H1 (cell line): ENCODE measurements around the gene NLRP1. TPM values are rescaled to one million over a fixed set of nuclear protein-coding genes. Genes with fewer than 3 reads are reported as not detected.
A peak's percentile ranks its signal among the peaks of the same experiment; 100 is the strongest.

Source experiments
- CTCF ChIA-PET: fragments of 300-600 bp; sonication (Branson Sonifier 250); formaldehyde crosslinking; loops from one replicate; lab custom pipeline; 2021; ENCODE audit not compliant: partially characterized antibody; lab: Charles Lee
- POLR2A ChIA-PET: fragments of 300-600 bp; sonication (Branson Sonifier 250); formaldehyde crosslinking; loops from one replicate; lab custom pipeline; 2021; ENCODE audit warnings: inconsistent platforms; ENCODE audit not compliant: partially characterized antibody; lab: Charles Lee
- DNase-seq, 2 experiments: peaks; one replicate each; pipeline versions ENCODE4 v3.0.0 to v3.0.0-alpha.2; 2010 to 2022; ENCODE audit warnings: low spot score in 2 of 2, low read depth in 1 of 2, mixed read lengths in 1 of 2
- FAIRE-seq: peaks from 2 replicates; lab custom pipeline; 2011; peaks lifted over from hg19 to GRCh38; lab: Jason Lieb, UNC
- H2AFZ ChIP-seq: 2 replicates; pipeline ENCODE4 v1.8.1; 2012; ENCODE audit warnings: low read length, inconsistent platforms
- H2AK5ac ChIP-seq: 2 replicates; pipeline ENCODE4 v1.6.1; 2013; ENCODE audit warnings: low read depth, low read length
- H2BK120ac ChIP-seq: replicated peaks from 2 replicates; pipeline ENCODE3; 2013; ENCODE audit warnings: low read depth, low read length, inconsistent platforms
- H2BK12ac ChIP-seq: 2 replicates; pipeline ENCODE4 v1.6.1; 2013; ENCODE audit warnings: low read depth, low read length
- H2BK15ac ChIP-seq: 2 replicates; pipeline ENCODE4 v1.6.1; 2013; ENCODE audit warnings: low read length
- H2BK20ac ChIP-seq: 2 replicates; pipeline ENCODE4 v1.6.1; 2013; ENCODE audit warnings: low read length
- H2BK5ac ChIP-seq: 2 replicates; pipeline ENCODE4 v1.6.1; 2013; ENCODE audit warnings: low read depth, low read length
- H3K14ac ChIP-seq: 2 replicates; pipeline ENCODE4 v1.6.1; 2013; ENCODE audit warnings: inconsistent platforms; ENCODE audit not compliant: insufficient read length
- H3K18ac ChIP-seq: 2 replicates; pipeline ENCODE4 v1.6.1; 2013; ENCODE audit warnings: low read length; ENCODE audit errors: extremely low read depth
- H3K23ac ChIP-seq: 2 replicates; pipeline ENCODE4 v1.6.1; 2013; ENCODE audit warnings: inconsistent platforms; ENCODE audit not compliant: insufficient read length
- H3K23me2 ChIP-seq: 2 replicates; pipeline ENCODE4 v1.6.1; 2013; ENCODE audit warnings: low read depth, low read length
- H3K27ac ChIP-seq: 2 replicates; pipeline ENCODE4 v1.6.1; 2011; ENCODE audit warnings: low read depth, low read length, inconsistent platforms
- H3K27me3 ChIP-seq, 4 experiments: replicated peaks in 1 of 4; 1 replicate in 1 of 4; 2 replicates in 3 of 4; pipeline versions ENCODE4 v1.6.1 to v1.8.1; 2011 to 2013; ENCODE audit warnings: low read length in 3 of 4, mild to moderate bottlenecking in 3 of 4, inconsistent platforms in 2 of 4, mixed read lengths in 2 of 4, moderate library complexity in 1 of 4; ENCODE audit not compliant: control insufficient read depth in 3 of 4, insufficient read depth in 3 of 4; ENCODE audit errors: extremely low read depth in 1 of 4
- H3K36me3 ChIP-seq, 4 experiments: 2 replicates each; pipeline versions ENCODE4 v1.6.1 to v1.8.1; 2011 to 2013; ENCODE audit warnings: mild to moderate bottlenecking in 4 of 4, low read length in 3 of 4, moderate library complexity in 2 of 4, control low read depth in 1 of 4, inconsistent platforms in 1 of 4; ENCODE audit not compliant: insufficient read depth in 4 of 4, control insufficient read depth in 2 of 4
- H3K4ac ChIP-seq: replicated peaks from 2 replicates; pipeline ENCODE3; 2013; ENCODE audit warnings: low read length, low read depth, mixed read lengths, inconsistent platforms; ENCODE audit not compliant: insufficient read length
- H3K4me1 ChIP-seq, 4 experiments: replicated peaks in 1 of 4; 1 replicate in 1 of 4; 2 replicates in 3 of 4; pipeline versions ENCODE4 v1.6.1 to v1.8.1; 2011 to 2013; ENCODE audit warnings: low read length in 3 of 4, inconsistent platforms in 2 of 4, mixed read lengths in 1 of 4; ENCODE audit not compliant: insufficient read depth in 4 of 4, control insufficient read depth in 3 of 4
- H3K4me2 ChIP-seq, 2 experiments: 2 replicates each; pipeline versions ENCODE4 v1.6.1 to v1.8.1; 2011 to 2013; ENCODE audit warnings: low read depth in 2 of 2, low read length in 2 of 2, control low read depth in 1 of 2, inconsistent platforms in 1 of 2, mild to moderate bottlenecking in 1 of 2; ENCODE audit not compliant: insufficient read depth in 1 of 2
- H3K4me3 ChIP-seq, 4 experiments: fragments of 200-600, 300-600 bp in 1 of 4; sonication (generic), shearing (Covaris generic), sonication (Bioruptor Twin) in 1 of 4; 2 replicates each; pipeline versions ENCODE4 v1.5.1 to v1.8.1; 2011 to 2016; ENCODE audit warnings: low read length in 4 of 4, low read depth in 3 of 4, control low read depth in 2 of 4, inconsistent platforms in 2 of 4, mild to moderate bottlenecking in 2 of 4, mixed read lengths in 1 of 4, moderate library complexity in 1 of 4; ENCODE audit not compliant: insufficient read depth in 2 of 4; ENCODE audit errors: extremely low read depth in 1 of 4
- H3K56ac ChIP-seq: replicated peaks from 2 replicates; pipeline ENCODE3; 2013; ENCODE audit warnings: low read depth, mild to moderate bottlenecking, mixed read lengths, low read length, inconsistent platforms; ENCODE audit not compliant: insufficient read length
- H3K79me1 ChIP-seq: 2 replicates; pipeline ENCODE4 v1.6.1; 2013; ENCODE audit warnings: low read depth, low read length, control low read depth
- H3K79me2 ChIP-seq, 2 experiments: 2 replicates each; pipeline versions ENCODE4 v1.6.1 to v1.8.1; 2012 to 2013; ENCODE audit warnings: low read length in 2 of 2, mild to moderate bottlenecking in 2 of 2, inconsistent platforms in 1 of 2; ENCODE audit not compliant: insufficient read depth in 2 of 2, control insufficient read depth in 1 of 2
- H3K9ac ChIP-seq, 4 experiments: replicated peaks in 1 of 4; 1 replicate in 1 of 4; 2 replicates in 3 of 4; pipeline versions ENCODE4 v1.6.1 to v1.8.1; 2011 to 2013; ENCODE audit warnings: low read depth in 3 of 4, low read length in 3 of 4, control low read depth in 2 of 4, mild to moderate bottlenecking in 2 of 4, moderate library complexity in 2 of 4, inconsistent platforms in 1 of 4; ENCODE audit errors: extremely low read depth in 1 of 4
- H3K9me3 ChIP-seq, 2 experiments: 2 replicates each; pipeline versions ENCODE4 v1.6.1 to v1.8.1; 2012 to 2013; ENCODE audit warnings: mild to moderate bottlenecking in 2 of 2, moderate library complexity in 2 of 2, control low read depth in 1 of 2, inconsistent platforms in 1 of 2, low read depth in 1 of 2, low read length in 1 of 2, mixed read lengths in 1 of 2; ENCODE audit not compliant: insufficient read depth in 2 of 2
- H4K20me1 ChIP-seq, 2 experiments: replicated peaks in 1 of 2; 2 replicates each; pipeline versions ENCODE3 to v1.8.1; 2011 to 2013; ENCODE audit warnings: inconsistent platforms in 2 of 2, low read length in 2 of 2, mild to moderate bottlenecking in 1 of 2; ENCODE audit not compliant: insufficient read depth in 2 of 2, control insufficient read depth in 1 of 2
- H4K5ac ChIP-seq: 2 replicates; pipeline ENCODE4 v1.6.1; 2013; ENCODE audit warnings: low read length, low read depth, mixed read lengths, inconsistent platforms; ENCODE audit not compliant: insufficient read length
- H4K8ac ChIP-seq: 2 replicates; pipeline ENCODE4 v1.8.0; 2013; ENCODE audit warnings: mild to moderate bottlenecking, moderate library complexity, low read length, inconsistent platforms; ENCODE audit not compliant: insufficient read depth; ENCODE audit errors: extremely low read depth
- H4K91ac ChIP-seq: replicated peaks from 2 replicates; pipeline ENCODE3; 2013; ENCODE audit warnings: low read length, mixed read lengths, inconsistent platforms; ENCODE audit not compliant: insufficient read length
- NRF1 ChIP-seq: IDR thresholded peaks from 2 replicates; pipeline ENCODE4 v1.6.1; 2011; ENCODE audit warnings: mild to moderate bottlenecking, low read depth, low read length, improper control_type of control experiment
- WGBS, 2 experiments: shearing (Covaris generic) in 1 of 2; methylation state at CpG; one replicate each; pipeline versions ENCODE4 v1.1.6 to v1.1.7; 2013 to 2015; ENCODE audit warnings: low lambda C conversion rate in 2 of 2, mixed read lengths in 2 of 2, inconsistent platforms in 1 of 2, low coverage in 1 of 2, missing lambda C conversion rate in 1 of 2; ENCODE audit not compliant: insufficient replicate concordance in 2 of 2, insufficient coverage in 1 of 2, insufficient read length in 1 of 2; ENCODE audit errors: extremely low coverage in 1 of 2, missing lambda C conversion rate in 1 of 2; 5-methylcytosine and 5-hydroxymethylcytosine counted together
- polyA plus RNA-seq, 7 experiments: library from polyadenylated mRNA; depleted of rRNA in 3 of 7; stranded (reverse) in 5 of 7; unstranded in 2 of 7; fragments of >200 nt in 5 of 7; fragments of 200-250 nt in 2 of 7; gene quantifications; 1 replicate in 5 of 7; 2 replicates in 1 of 7; 4 replicates in 1 of 7; pipeline versions ENCODE4 v1.2.1 to v1.2.3, GENCODE V29; 2011 to 2013; ENCODE audit warnings: missing spikeins in 2 of 7, mixed read lengths in 2 of 7
- total RNA-seq: library from RNA; stranded (reverse); fragmentation: NEBNext Ultra II Directional; extraction: Animal tissue kit (Norgen Biotek cat#: 25700); gene quantifications from 2 replicates; pipeline ENCODE4 v1.2.1, GENCODE V29; 2021

NLRP1 gene
- total and polyA plus RNA-seq, 2 of the 8 experiments (the other 6 are each of a cell fraction or from before 2014, with no cell fraction given), result 8.6 to 10.4 TPM

GRCh38 chr17:5583426-5584382 is 605 bp downstream of the NLRP1 start:
- 93% methylated on average over 18 of the region's 21 CpGs; no CpG with 5 or more reads in 1 of the 2 experiments for WGBS, 2 experiments
- no peak overlapping the region for H4K91ac ChIP-seq
- peaks cover 0 to 3% (median 0%) of the 10 kb centered on the region in 4 experiments; a peak in 1 of 7 replicates for H3K4me1 ChIP-seq
- no peaks in the 10 kb centered on the region for H3K79me1 ChIP-seq
- H4K8ac ChIP-seq, result no peak overlapping the region
- H3K4me3 ChIP-seq, result no peak overlapping the region
- POLR2A ChIA-PET, result interaction anchor here (0.6 kb wide), 1 partner anchor 67 kb away, joined by 5 read pairs; no protein-coding TSS in a partner anchor
- FAIRE-seq (no peak), DNase-seq (no peak)
- no peak overlapping the region for H4K5ac ChIP-seq
- CTCF ChIA-PET, result interaction anchor here (0.6 to 1.6 kb wide), 6 partner anchors 9 to 853 kb away, joined by 3 to 9 read pairs (median 4); no protein-coding TSS in a partner anchor
- H2BK5ac ChIP-seq, result no peak overlapping the region
- no peaks in the 10 kb centered on the region for H3K27me3 ChIP-seq
- no peak overlapping the region for H3K4me2 ChIP-seq
- H2BK12ac ChIP-seq, result no peak overlapping the region
- H2AK5ac ChIP-seq, result no peak overlapping the region
- H3K9ac ChIP-seq, result no peak overlapping the region
- H4K20me1 ChIP-seq, result no peaks in the 10 kb centered on the region
- no peaks in the 10 kb centered on the region for H3K36me3 ChIP-seq
- H2BK120ac ChIP-seq, result no peak overlapping the region
- H3K27ac ChIP-seq, result no peak overlapping the region
- no peak for TF ChIP-seq NRF1
- H2BK20ac ChIP-seq, result no peak overlapping the region
- no peak overlapping the region for H3K14ac ChIP-seq
- H2BK15ac ChIP-seq, result 0 out of 2 replicates have a peak overlapping the region, but pooled peaks have one; percentile 61
- H3K4ac ChIP-seq, result no peak overlapping the region
- no peaks in the 10 kb centered on the region for H3K23me2 ChIP-seq
- H3K9me3 ChIP-seq, result no peaks in the 10 kb centered on the region
- H3K23ac ChIP-seq, result no peak overlapping the region
- H3K56ac ChIP-seq, result no peak overlapping the region
- H2AFZ ChIP-seq, result peak overlapping the region; percentile 35; the same call in 1 of the 2 replicates
- no peak overlapping the region for H3K18ac ChIP-seq
- H3K79me2 ChIP-seq, result no peaks in the 10 kb centered on the region
